Kidney (tissue), 14 donors: ENCODE data around the gene PPHLN1. TPM values are rescaled to one million over a fixed set of nuclear protein-coding genes. Genes with fewer than 3 reads are reported as not detected.

Source experiments
- DNase-seq, 5 donors: peaks; one replicate each; pipeline ENCODE4 v3.0.0-alpha.2; 2013 to 2020
- FAIRE-seq: peaks from 2 replicates; lab custom pipeline; 2012; peaks lifted over from hg19 to GRCh38; lab: Jason Lieb, UNC
- H3K27ac ChIP-seq, 2 donors: one replicate each; pipeline ENCODE4 v1.7.0; 2013; ENCODE audit warnings: low read depth in 2 of 2, low read length in 2 of 2, inconsistent platforms in 1 of 2
- H3K27me3 ChIP-seq: one replicate; pipeline ENCODE4 v1.7.1; 2013; ENCODE audit warnings: low read length, inconsistent platforms; ENCODE audit not compliant: control insufficient read depth, insufficient read depth
- H3K36me3 ChIP-seq, 3 donors: one replicate each; pipeline versions ENCODE4 v1.7.0 to v1.7.1; 2013; ENCODE audit warnings: low read length in 3 of 3, control low read depth in 1 of 3, inconsistent platforms in 1 of 3; ENCODE audit not compliant: insufficient read depth in 3 of 3, control insufficient read depth in 2 of 3
- H3K4me1 ChIP-seq, 3 donors: one replicate each; pipeline versions ENCODE4 v1.7.0 to v1.7.1; 2013; ENCODE audit warnings: low read length in 3 of 3, inconsistent platforms in 1 of 3, low read depth in 1 of 3; ENCODE audit not compliant: control insufficient read depth in 2 of 3, insufficient read depth in 2 of 3
- H3K4me3 ChIP-seq, 3 donors: one replicate each; pipeline versions ENCODE4 v1.7.0 to v1.8.1; 2013; ENCODE audit warnings: low read length in 3 of 3, control low read depth in 1 of 3, inconsistent platforms in 1 of 3
- H3K9ac ChIP-seq, 3 donors: one replicate each; pipeline versions ENCODE4 v1.7.0 to v1.7.1; 2013; ENCODE audit warnings: low read length in 3 of 3, control low read depth in 1 of 3, inconsistent platforms in 1 of 3
- H3K9me3 ChIP-seq, 3 donors: one replicate each; pipeline versions ENCODE4 v1.7.0 to v1.7.1; 2013; ENCODE audit warnings: low read length in 3 of 3, control low read depth in 1 of 3, inconsistent platforms in 1 of 3; ENCODE audit not compliant: control insufficient read depth in 2 of 3, insufficient read depth in 1 of 3
- CTCF ChIP-seq: IDR thresholded peaks from 3 replicates; pipeline ENCODE4 v1.5.1; 2012; ENCODE audit warnings: mild to moderate bottlenecking, moderate library complexity, borderline replicate concordance; ENCODE audit not compliant: insufficient read depth; ENCODE audit errors: extremely low read depth
- intact Hi-C: fragments of 100-400 bp; cut with DNase I; formaldehyde crosslinking; loops from one replicate; pipeline ENCODE4 v1.11.1; 2022
- polyA plus RNA-seq: library from polyadenylated mRNA; stranded (reverse); fragments of 350-450 nt; fragmentation: Illumina TruSeq; extraction: RNeasy Lipid Tissue Mini Kit (QIAGEN cat#74804); gene quantifications from one replicate; pipeline ENCODE4 v1.2.3, GENCODE V29; 2014; ENCODE audit warnings: low read depth, low replicate concordance; ENCODE audit not compliant: insufficient read depth
- total RNA-seq: library from RNA; stranded (reverse); fragmentation: NEBNext Ultra II Directional; extraction: Animal tissue kit (Norgen Biotek cat#: 25700); gene quantifications from one replicate; pipeline ENCODE4 v1.2.1, GENCODE V29; 2021
- donor health status: control.
- donor health status: control.
- donor health status: control.
- donor health status: control.
- donor health status: control.
- donor health status: DM: yes; HTN: yes; CAD: no.
- donor health status: Normal renal cell carcinoma (clear cell type).

Gene PPHLN1
- total and polyA plus RNA-seq, 2 donors from 2014 or later = 32.0 to 51.9 TPM

GRCh38 chr12:42308390-42308789 is 17.6 kb upstream of the PPHLN1 start:
- no peak for DNase-seq
- H3K27me3 ChIP-seq = no peaks in the 10 kb centered on the region
- no peak overlapping the region for H3K4me3 ChIP-seq
- FAIRE-seq = no peak
- H3K4me1 ChIP-seq = no peaks in the 10 kb centered on the region
- H3K9me3 ChIP-seq = no peaks in the 10 kb centered on the region
- H3K27ac ChIP-seq = no peak overlapping the region
- peaks cover 0 to 4% (median under 1%) of the 10 kb centered on the region in 3 donors for H3K36me3 ChIP-seq
- no peak for TF ChIP-seq CTCF
- H3K9ac ChIP-seq = no peak overlapping the region
- intact Hi-C loops = no loop called here

GRCh38 chr12:42309996-42310395 is 16.0 kb upstream of the PPHLN1 start:
- TF ChIP-seq CTCF = no peak

GRCh38 chr12:42315108-42315507 is 10.9 kb upstream of the PPHLN1 start:
- TF ChIP-seq CTCF = no peak
- DNase-seq (no peak), FAIRE-seq (no peak)
- intact Hi-C loops = no loop called here
- no peak overlapping the region for H3K4me3 ChIP-seq
- H3K9ac ChIP-seq = no peak overlapping the region
- no peak overlapping the region for H3K27ac ChIP-seq
- H3K36me3 ChIP-seq = peaks cover 2 to 8% (median 6%) of the 10 kb centered on the region in 3 donors
- no peaks in the 10 kb centered on the region for H3K27me3 ChIP-seq
- H3K9me3 ChIP-seq = no peaks in the 10 kb centered on the region
- H3K4me1 ChIP-seq = no peaks in the 10 kb centered on the region

More at GRCh38 chr12:42309996-42310395, 16.0 kb upstream of the PPHLN1 start:
- Histone ChIP-seq H3K9me3 (no peaks in the 10 kb centered on the region), H3K9ac (no peak overlapping the region), H3K36me3 (peaks cover 1 to 8% (median 4%) of the 10 kb centered on the region in 3 donors), H3K4me1 (no peaks in the 10 kb centered on the region), H3K27me3 (no peaks in the 10 kb centered on the region), H3K4me3 (no peak overlapping the region), H3K27ac (no peak overlapping the region)
- FAIRE-seq (no peak), DNase-seq (no peak)
- intact Hi-C loops = no loop called here

GRCh38 chr12:42320796-42321195 is 5.2 kb upstream of the PPHLN1 start:
- H3K27ac ChIP-seq = no peak overlapping the region
- no peaks in the 10 kb centered on the region for H3K9me3 ChIP-seq
- FAIRE-seq (no peak), DNase-seq (no peak)
- peaks cover 0 to 6% (median 3%) of the 10 kb centered on the region in 3 donors for H3K4me1 ChIP-seq
- H3K36me3 ChIP-seq = peaks cover 0 to 10% (median under 1%) of the 10 kb centered on the region in 3 donors
- no peak overlapping the region for H3K4me3 ChIP-seq
- H3K27me3 ChIP-seq = no peaks in the 10 kb centered on the region
- TF ChIP-seq CTCF = no peak
- intact Hi-C loops = no loop called here
- H3K9ac ChIP-seq = no peak overlapping the region
